ENCODE results near the gene RAB40C. TPM values are rescaled to one million over a fixed set of nuclear protein-coding genes. Genes with fewer than 3 reads are reported as not detected.
A peak's percentile ranks its signal among the peaks of the same experiment; 100 is the strongest.

The RAB40C gene
- total and polyA plus RNA-seq, 9 of the 15 experiments (the other 6 are each of a cell fraction or from before 2014, with no cell fraction given): 0.17 to 23.4 (median 8.7) TPM

GRCh38 chr16:583815-584591, 5.9 kb upstream of the RAB40C start:
- ATAC-seq (no peak), FAIRE-seq (no peak), DNase-seq (ENCODE audit: extremely low read depth in 1 of 4, low spot score in 3 of 4) (peak in 1 of 4 experiments; percentile 21)
- no peaks in the 10 kb centered on the region for H3K9me3 ChIP-seq (replicated peaks; ENCODE audit: control insufficient read depth, insufficient read depth, low read depth, low read length)
- H3K9me1 ChIP-seq (ENCODE audit: control insufficient read depth, insufficient read depth, low read length): peaks cover 5% of the 10 kb centered on the region
- H3K4me1 ChIP-seq (replicated peaks in 1 of 2; ENCODE audit: control insufficient read depth in 2 of 2, insufficient read depth in 2 of 2, low read length in 2 of 2): peaks cover 9 to 83% of the 10 kb centered on the region in 2 experiments; a peak in 4 of 5 replicates
- H3K9ac ChIP-seq (ENCODE audit: insufficient read depth in 1 of 2, low read depth in 2 of 2, low read length in 2 of 2): 0 out of 4 replicates have a peak overlapping the region, but pooled peaks of 1 of the 2 experiments have one; percentile 36
- no peak overlapping the region for H3K4me3 ChIP-seq
- TF ChIP-seq ATF4 (CRISPR knock-in tag; IDR thresholded peaks at IDR 0.05) (no peak), CUX1 (CRISPR knock-in tag; IDR thresholded peaks at IDR 0.05) (no peak), ZNF347 (CRISPR knock-in tag; IDR thresholded peaks at IDR 0.05; ENCODE audit: low read depth) (no peak), RBFOX2 (IDR thresholded peaks at IDR 0.05; ENCODE audit: low read depth, low read length) (peak; percentile 28; the same call in 1 of the 2 replicates), ZNF224 (CRISPR knock-in tag; IDR thresholded peaks at IDR 0.05) (no peak), POLR2A (conservative IDR thresholded peaks at IDR 0.05) (0 out of 2 replicates have a peak, but pooled peaks have one; percentile 34), RFX1 (IDR thresholded peaks at IDR 0.05) (no peak), MYNN (IDR thresholded peaks at IDR 0.05) (0 out of 2 replicates have a peak, but pooled peaks have one; percentile 11), MYNN (CRISPR knock-in tag; IDR thresholded peaks at IDR 0.05) (no peak), POLR2G (IDR thresholded peaks at IDR 0.05; ENCODE audit: low read depth, low read length) (peak; percentile 63)
- intact Hi-C loops (cut with micrococcal nuclease) (no loop called here), in situ Hi-C loops (cut with MboI) (no loop called here)
- 52% methylated on average over 27 of the region's 38 CpGs for WGBS (ENCODE audit: insufficient coverage, low coverage, missing lambda C conversion rate)
- H3K27ac ChIP-seq (ENCODE audit: extremely low read depth, low read depth, low read length): no peak overlapping the region
- no peak overlapping the region for H3K4me2 ChIP-seq (ENCODE audit: insufficient read depth, low read length)
- peaks cover 8% of the 10 kb centered on the region; the same call in 1 of the 2 replicates for H4K20me1 ChIP-seq (replicated peaks; ENCODE audit: control insufficient read depth, insufficient read depth, low read length)
- peaks cover 22% of the 10 kb centered on the region for H3K79me2 ChIP-seq (ENCODE audit: control insufficient read depth, insufficient read depth, low read length)
- BruUV-seq (replicated peaks): no TSS peak
- H2AFZ ChIP-seq (ENCODE audit: low read depth, low read length): no peak overlapping the region
- ChIA-PET CTCF (ENCODE audit: low intra/inter-chr PET ratio) (no interaction called here), POLR2A (interaction anchor here (0.6 to 0.8 kb wide), 3 partner anchors 17 to 70 kb away, joined by 3 to 4 read pairs (median 4); partner anchors contain the start of gene NHLRC4)
- H3K36me3 ChIP-seq (ENCODE audit: control insufficient read depth, insufficient read depth, low read length): peaks cover 7% of the 10 kb centered on the region; the same call in 1 of the 3 replicates
- H3K27me3 ChIP-seq (ENCODE audit: control insufficient read depth in 2 of 2, insufficient read depth in 2 of 2, low read length in 2 of 2): no peaks in the 10 kb centered on the region
